Peyer's patch (tissue), 4 donors: Measurements from ENCODE around the gene SCFD2.

Source experiments
- POLR2A ChIP-seq, 2 donors: fragments of 450-650 bp; IDR thresholded peaks; one replicate each; pipeline ENCODE4 v1.5.1; 2017; ENCODE audit warnings: antibody characterized with exemption in 2 of 2, mild to moderate bottlenecking in 2 of 2, moderate library complexity in 2 of 2
- TF ChIP-seq, protein P1 (sequence below), 6 experiments: fragments of 450-650 bp in 4 of 6; fragments of 200-600 bp in 2 of 6; sonication (generic) in 1 of 6; IDR thresholded peaks; one replicate each; pipeline ENCODE4 v1.5.1; 2017 to 2019; ENCODE audit warnings: antibody characterized with exemption in 6 of 6, mild to moderate bottlenecking in 3 of 6, moderate library complexity in 1 of 6

DNA sequence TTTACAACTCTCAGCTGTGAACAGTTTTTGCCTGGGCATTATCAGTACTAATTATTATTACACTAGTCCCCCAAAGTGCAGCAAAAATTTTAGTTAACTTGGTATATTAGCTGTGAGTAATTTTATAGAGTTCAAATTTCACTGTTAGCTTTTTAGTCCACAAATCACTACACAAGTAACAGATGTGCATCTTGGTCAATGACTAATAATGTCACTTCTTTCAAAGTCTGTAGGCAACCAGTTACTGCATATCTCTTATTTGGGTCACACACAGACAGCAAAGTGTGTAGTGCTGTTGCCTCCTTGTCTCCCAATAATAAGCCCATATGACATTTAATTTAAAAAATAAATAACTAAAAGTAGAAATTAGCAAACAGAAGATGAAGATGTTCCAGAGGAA is 159.9 kb downstream of the SCFD2 start:
- TF ChIP-seq, protein P1, sequence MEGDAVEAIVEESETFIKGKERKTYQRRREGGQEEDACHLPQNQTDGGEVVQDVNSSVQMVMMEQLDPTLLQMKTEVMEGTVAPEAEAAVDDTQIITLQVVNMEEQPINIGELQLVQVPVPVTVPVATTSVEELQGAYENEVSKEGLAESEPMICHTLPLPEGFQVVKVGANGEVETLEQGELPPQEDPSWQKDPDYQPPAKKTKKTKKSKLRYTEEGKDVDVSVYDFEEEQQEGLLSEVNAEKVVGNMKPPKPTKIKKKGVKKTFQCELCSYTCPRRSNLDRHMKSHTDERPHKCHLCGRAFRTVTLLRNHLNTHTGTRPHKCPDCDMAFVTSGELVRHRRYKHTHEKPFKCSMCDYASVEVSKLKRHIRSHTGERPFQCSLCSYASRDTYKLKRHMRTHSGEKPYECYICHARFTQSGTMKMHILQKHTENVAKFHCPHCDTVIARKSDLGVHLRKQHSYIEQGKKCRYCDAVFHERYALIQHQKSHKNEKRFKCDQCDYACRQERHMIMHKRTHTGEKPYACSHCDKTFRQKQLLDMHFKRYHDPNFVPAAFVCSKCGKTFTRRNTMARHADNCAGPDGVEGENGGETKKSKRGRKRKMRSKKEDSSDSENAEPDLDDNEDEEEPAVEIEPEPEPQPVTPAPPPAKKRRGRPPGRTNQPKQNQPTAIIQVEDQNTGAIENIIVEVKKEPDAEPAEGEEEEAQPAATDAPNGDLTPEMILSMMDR (IDR thresholded peaks at IDR 0.05), result no peak
- no peak for TF ChIP-seq POLR2A (IDR thresholded peaks at IDR 0.05)
